Measurements from ENCODE around the gene SEMA5A.

DNA sequence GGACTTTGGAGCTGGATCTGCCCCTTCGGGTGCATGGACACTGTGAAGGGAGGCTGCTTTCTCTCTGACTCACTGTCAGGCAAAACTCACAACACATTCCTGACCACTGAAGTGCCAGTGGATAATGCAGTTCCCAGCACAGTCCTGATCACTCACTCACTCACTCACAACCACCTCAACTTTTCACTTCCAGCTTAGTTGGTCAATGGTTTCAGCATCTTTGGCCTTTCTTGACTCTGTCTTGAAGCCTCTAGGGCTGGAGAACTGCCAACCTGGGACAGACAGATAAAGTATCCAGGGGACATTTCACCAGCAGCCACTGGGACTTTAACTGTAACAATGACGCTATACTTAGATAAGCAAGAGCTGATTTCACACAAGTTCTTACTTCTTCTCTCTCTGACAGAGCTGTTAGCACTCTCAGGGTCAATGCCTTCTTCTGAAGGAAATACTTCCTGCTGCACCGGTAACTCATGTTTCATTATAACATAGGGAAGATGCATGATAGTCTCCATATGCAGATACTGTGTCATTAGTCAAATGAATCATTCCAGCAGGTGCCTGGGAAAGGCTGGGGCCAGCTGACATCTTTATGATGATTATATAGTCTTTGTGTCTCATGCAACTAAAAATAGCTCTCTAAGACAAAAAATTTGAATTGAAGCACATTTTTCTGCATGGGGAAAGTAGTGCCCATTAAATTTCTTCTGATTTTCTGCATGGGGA is 499.0 kb downstream of the SEMA5A start:
- TF ChIP-seq, protein P1, sequence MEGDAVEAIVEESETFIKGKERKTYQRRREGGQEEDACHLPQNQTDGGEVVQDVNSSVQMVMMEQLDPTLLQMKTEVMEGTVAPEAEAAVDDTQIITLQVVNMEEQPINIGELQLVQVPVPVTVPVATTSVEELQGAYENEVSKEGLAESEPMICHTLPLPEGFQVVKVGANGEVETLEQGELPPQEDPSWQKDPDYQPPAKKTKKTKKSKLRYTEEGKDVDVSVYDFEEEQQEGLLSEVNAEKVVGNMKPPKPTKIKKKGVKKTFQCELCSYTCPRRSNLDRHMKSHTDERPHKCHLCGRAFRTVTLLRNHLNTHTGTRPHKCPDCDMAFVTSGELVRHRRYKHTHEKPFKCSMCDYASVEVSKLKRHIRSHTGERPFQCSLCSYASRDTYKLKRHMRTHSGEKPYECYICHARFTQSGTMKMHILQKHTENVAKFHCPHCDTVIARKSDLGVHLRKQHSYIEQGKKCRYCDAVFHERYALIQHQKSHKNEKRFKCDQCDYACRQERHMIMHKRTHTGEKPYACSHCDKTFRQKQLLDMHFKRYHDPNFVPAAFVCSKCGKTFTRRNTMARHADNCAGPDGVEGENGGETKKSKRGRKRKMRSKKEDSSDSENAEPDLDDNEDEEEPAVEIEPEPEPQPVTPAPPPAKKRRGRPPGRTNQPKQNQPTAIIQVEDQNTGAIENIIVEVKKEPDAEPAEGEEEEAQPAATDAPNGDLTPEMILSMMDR (IDR thresholded peaks at IDR 0.05) = no peak
- TF ChIP-seq POLR2A (IDR thresholded peaks at IDR 0.05) = no peak
